ENCODE measurements around the gene WNT10A. TPM values are rescaled to one million over a fixed set of nuclear protein-coding genes. Genes with fewer than 3 reads are reported as not detected.

WNT10A gene
- total and polyA plus RNA-seq, 9 of the 15 experiments (the other 6 are each of a cell fraction or from before 2014, with no cell fraction given), result not detected

DNA sequence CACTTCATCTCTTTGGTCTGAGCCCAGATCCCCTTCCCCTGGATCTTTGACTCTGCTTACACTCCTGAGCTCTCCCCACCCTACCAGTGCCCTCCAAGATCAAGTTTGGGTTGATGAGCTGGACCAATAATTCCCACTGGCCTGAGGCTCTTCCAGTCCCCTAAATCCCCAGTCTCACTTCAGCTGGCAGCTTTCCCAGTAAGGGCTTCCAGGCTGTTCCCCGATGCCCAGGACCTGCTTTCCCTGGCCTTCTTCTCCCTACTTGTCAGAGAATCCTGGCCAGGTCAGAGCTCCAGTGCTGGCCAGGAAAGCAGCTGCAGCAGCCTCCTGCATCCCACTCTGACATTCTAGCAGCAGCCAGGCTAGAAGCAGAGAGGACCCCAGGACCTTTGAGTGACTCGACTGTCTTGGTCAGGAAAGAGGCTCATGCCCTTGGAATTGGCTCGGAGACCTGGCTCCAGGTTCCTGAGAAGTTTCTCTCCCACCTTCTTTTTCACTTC is 17.6 kb upstream of the WNT10A start (continued):
- TF ChIP-seq CBX2 (IDR thresholded peaks at IDR 0.05; ENCODE audit: insufficient read depth, low read length, poor library complexity, severe bottlenecking), result no peak
- TF ChIP-seq BRD9 (IDR thresholded peaks at IDR 0.05; ENCODE audit: low read depth, partially characterized antibody), result no peak
- no peak for TF ChIP-seq ZC3H11A (IDR thresholded peaks at IDR 0.05; ENCODE audit: low read depth, low read length)

DNA sequence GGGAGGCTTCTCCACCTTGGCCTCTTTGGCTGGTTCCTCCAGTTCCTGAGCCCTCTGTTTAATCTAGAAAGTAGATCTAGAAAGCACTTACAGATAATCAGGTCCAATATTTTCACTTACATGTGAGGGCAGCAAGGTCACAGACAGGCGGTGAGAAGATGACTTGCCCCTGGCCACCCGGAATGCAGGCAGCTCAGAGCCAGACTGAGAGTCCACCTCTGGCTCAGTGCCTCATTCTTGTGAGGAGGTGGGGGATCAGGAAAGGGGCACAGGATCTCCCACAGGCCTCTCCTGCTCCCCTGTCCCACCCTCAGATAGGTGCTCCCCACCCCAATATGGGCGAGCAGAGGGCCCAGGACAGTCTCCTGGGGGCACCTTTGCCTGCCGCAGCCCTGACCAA is 15.3 kb upstream of the WNT10A start:
- no peak for DNase-seq (ENCODE audit: extremely low read depth in 1 of 4, low spot score in 3 of 4)
- CTCF ChIA-PET (ENCODE audit: low intra/inter-chr PET ratio), result no interaction called here
- Histone ChIP-seq H4K20me1 (replicated peaks; ENCODE audit: control insufficient read depth, insufficient read depth, low read length) (peaks cover 6% of the 10 kb centered on the region; the same call in 1 of the 2 replicates), H3K4me2 (ENCODE audit: insufficient read depth, low read length) (no peak overlapping the region), H3K9me3 (replicated peaks; ENCODE audit: control insufficient read depth, insufficient read depth, low read depth, low read length) (no peaks in the 10 kb centered on the region), H3K9ac (ENCODE audit: insufficient read depth in 1 of 2, low read depth in 2 of 2, low read length in 2 of 2) (no peak overlapping the region), H3K79me2 (ENCODE audit: control insufficient read depth, insufficient read depth, low read length) (no peaks in the 10 kb centered on the region), H3K27ac (ENCODE audit: extremely low read depth, low read depth, low read length) (no peak overlapping the region), H3K4me3 (no peak overlapping the region), H3K36me3 (ENCODE audit: control insufficient read depth, insufficient read depth, low read length) (no peaks in the 10 kb centered on the region), H3K9me1 (ENCODE audit: control insufficient read depth, insufficient read depth, low read length) (no peaks in the 10 kb centered on the region), H3K27me3 (ENCODE audit: control insufficient read depth in 2 of 2, insufficient read depth in 2 of 2, low read length in 2 of 2) (peaks cover 0 to 23% of the 10 kb centered on the region in 2 experiments; a peak in 3 of 5 replicates), H3K4me1 (replicated peaks in 1 of 2; ENCODE audit: control insufficient read depth in 2 of 2, insufficient read depth in 2 of 2, low read length in 2 of 2) (peaks cover 0 to 3% of the 10 kb centered on the region in 2 experiments; a peak in 2 of 5 replicates), H2AFZ (ENCODE audit: low read depth, low read length) (no peak overlapping the region)
- ATAC-seq, result no peak
- TF ChIP-seq PYGO2 (tag; IDR thresholded peaks at IDR 0.05) (no peak), CXXC5 (CRISPR knock-in tag; IDR thresholded peaks at IDR 0.05) (no peak), HDAC8 (tag; IDR thresholded peaks at IDR 0.05) (no peak), CTBP1 (IDR thresholded peaks at IDR 0.05; ENCODE audit: borderline replicate concordance) (no peak), CCNT2 (IDR thresholded peaks at IDR 0.05; ENCODE audit: borderline replicate concordance, extremely low read depth, insufficient read length, low read depth, low read length) (no peak), ZSCAN32 (CRISPR knock-in tag; IDR thresholded peaks at IDR 0.05) (no peak), KDM5B (IDR thresholded peaks at IDR 0.05; ENCODE audit: insufficient replicate concordance, low read depth, low read length) (no peak), KLF16 (IDR thresholded peaks at IDR 0.05) (no peak), NR2F6 (CRISPR knock-in tag; IDR thresholded peaks at IDR 0.05) (no peak), ZNF589 (CRISPR knock-in tag; IDR thresholded peaks at IDR 0.05; ENCODE audit: low read depth) (no peak), ZNF24 (IDR thresholded peaks at IDR 0.05) (no peak), ZNF717 (CRISPR knock-in tag; IDR thresholded peaks at IDR 0.05) (no peak)
- no TSS peak for BruUV-seq (replicated peaks)
- 10% methylated on average over 2 of the region's 4 CpGs for WGBS (ENCODE audit: insufficient coverage, low coverage, missing lambda C conversion rate)
- POLR2A ChIA-PET, result no interaction called here
- FAIRE-seq, result no peak
- in situ Hi-C loops (cut with MboI), result no loop called here
- intact Hi-C loops (cut with micrococcal nuclease), result no loop called here

Data from K562 (cell line).